K562 (cell line): ENCODE results near the gene CEACAM20.

Experiments used
- ATF3 ChIP-seq, 2 experiments: fragments of 450-650 bp in 1 of 2; sonication (generic) in 1 of 2; formaldehyde crosslinking in 1 of 2; IDR thresholded peaks in 1 of 2; conservative IDR thresholded peaks in 1 of 2; 2 replicates each; pipeline versions ENCODE4 v1.6.1 to v1.8.1; 2016 to 2023; ENCODE audit warnings: mild to moderate bottlenecking in 2 of 2, moderate library complexity in 2 of 2, inconsistent platforms in 1 of 2, missing genetic modification reagents in 1 of 2
- CCAR2 ChIP-seq: fragments of 200-400 bp; formaldehyde crosslinking; IDR thresholded peaks from 2 replicates; pipeline ENCODE4 v1.6.1; 2017; ENCODE audit warnings: mild to moderate bottlenecking, low read depth, low read length
- CCNT2 ChIP-seq: IDR thresholded peaks from 2 replicates; pipeline ENCODE4 v1.6.1; 2011; ENCODE audit warnings: borderline replicate concordance, low read depth, mild to moderate bottlenecking, moderate library complexity, mixed read lengths, low read length; ENCODE audit not compliant: insufficient read length; ENCODE audit errors: extremely low read depth
- E2F4 ChIP-seq: sonication (generic); formaldehyde crosslinking; IDR thresholded peaks from 2 replicates; pipeline ENCODE4 v1.8.0; 2022; ENCODE audit warnings: mild to moderate bottlenecking, low read depth, missing genetic modification reagents
- KDM1A ChIP-seq, 2 experiments: fragments of 450-650 bp; IDR thresholded peaks; 2 replicates each; pipeline ENCODE4 v1.6.1; 2016; ENCODE audit warnings: mild to moderate bottlenecking in 2 of 2
- PHF8 ChIP-seq: fragments of 200-600 bp; sonication (generic); IDR thresholded peaks from 2 replicates; pipeline ENCODE4 v1.6.1; 2012; ENCODE audit warnings: mixed run types, mild to moderate bottlenecking, inconsistent platforms, low read length, moderate library complexity, borderline replicate concordance
- RBM22 ChIP-seq: fragments of 200-400 bp; formaldehyde crosslinking; IDR thresholded peaks from 2 replicates; pipeline ENCODE4 v1.6.1; 2018; ENCODE audit warnings: low read length, low read depth; ENCODE audit not compliant: poor library complexity, severe bottlenecking
- RFX5 ChIP-seq: IDR thresholded peaks from 2 replicates; pipeline ENCODE4 v1.6.1; 2011; ENCODE audit warnings: low read depth, mild to moderate bottlenecking, improper control_type of control experiment, low read length
- ZFP91 ChIP-seq: sonication (generic); formaldehyde crosslinking; IDR thresholded peaks from 2 replicates; pipeline ENCODE4 v1.8.0; 2022; ENCODE audit warnings: mild to moderate bottlenecking, missing genetic modification reagents
- ZNF140 ChIP-seq: fragments of 250-450 bp; sonication (Bioruptor Pico); IDR thresholded peaks from 2 replicates; pipeline ENCODE4 v1.8.0; 2021; ENCODE audit warnings: moderate library complexity, mild to moderate bottlenecking, inconsistent platforms
- ZNF583 ChIP-seq: fragments of 250-450 bp; sonication (Bioruptor Pico); IDR thresholded peaks from 2 replicates; pipeline ENCODE4 v1.4.0; 2020

- TF ChIP-seq RFX5 = no peak
- no peak for TF ChIP-seq ZNF140 (CRISPR knock-in tag)
- TF ChIP-seq CCAR2 = no peak
- TF ChIP-seq RBM22 = no peak
- no peak for TF ChIP-seq ZFP91 (CRISPR knock-in tag)
- TF ChIP-seq E2F4 (CRISPR knock-in tag) = no peak
- TF ChIP-seq ATF3 (IDR thresholded peaks at IDR 0.05) = no peak
- TF ChIP-seq ATF3 (CRISPR knock-in tag; conservative IDR thresholded peaks at IDR 0.05) = no peak
- TF ChIP-seq ZNF583 (CRISPR knock-in tag) = no peak
- no peak for TF ChIP-seq KDM1A (IDR thresholded peaks at IDR 0.05)
- TF ChIP-seq PHF8 = no peak
- no peak for TF ChIP-seq CCNT2
Measured at GRCh38 chr19:44527554-44527953, 1.9 kb downstream of the CEACAM20 start.
